Endothelial cell (in vitro differentiated cells): Measurements from ENCODE around the gene EFNA5. TPM values are rescaled to one million over a fixed set of nuclear protein-coding genes. Genes with fewer than 3 reads are reported as not detected.

Experiments used
- DNase-seq: peaks from one replicate; pipeline ENCODE4 v3.0.0; 2021; ENCODE audit warnings: low spot score
- H3K27ac Mint-ChIP-seq: one replicate; pipeline ENCODE4 v1.8.0; 2021; ENCODE audit warnings: mixed read lengths, inconsistent platforms; ENCODE audit not compliant: unreplicated experiment
- H3K27me3 Mint-ChIP-seq: one replicate; pipeline ENCODE4 v1.8.0; 2021; ENCODE audit warnings: mild to moderate bottlenecking, moderate library complexity, mixed read lengths, inconsistent platforms; ENCODE audit not compliant: unreplicated experiment
- H3K36me3 Mint-ChIP-seq: one replicate; pipeline ENCODE4 v1.8.0; 2021; ENCODE audit warnings: mild to moderate bottlenecking, low read depth, mixed read lengths, inconsistent platforms; ENCODE audit not compliant: unreplicated experiment
- H3K4me1 Mint-ChIP-seq: one replicate; pipeline ENCODE4 v1.8.0; 2021; ENCODE audit warnings: mild to moderate bottlenecking, mixed read lengths, inconsistent platforms; ENCODE audit not compliant: unreplicated experiment
- H3K4me3 Mint-ChIP-seq: one replicate; pipeline ENCODE4 v1.8.0; 2021; ENCODE audit warnings: mild to moderate bottlenecking, mixed read lengths, inconsistent platforms; ENCODE audit not compliant: unreplicated experiment
- H3K9me3 Mint-ChIP-seq: one replicate; pipeline ENCODE4 v1.8.0; 2021; ENCODE audit warnings: mixed read lengths, inconsistent platforms; ENCODE audit not compliant: unreplicated experiment
- total RNA-seq: library from RNA; stranded (reverse); fragmentation: NEBNext Ultra II Directional; extraction: Animal tissue kit (Norgen Biotek cat#: 25700); gene quantifications from one replicate; pipeline ENCODE4 v1.2.1, GENCODE V29; 2021; ENCODE audit not compliant: unreplicated experiment
- TF ChIP-seq, protein P1 (sequence below): fragments of 200-600 bp; sonication (generic); IDR thresholded peaks from one replicate; pipeline ENCODE4 v1.5.0; 2021; ENCODE audit warnings: antibody characterized with exemption; ENCODE audit not compliant: unreplicated experiment

The EFNA5 gene
- total RNA-seq, 1 donor from 2014 or later: 8.8 TPM

DNA sequence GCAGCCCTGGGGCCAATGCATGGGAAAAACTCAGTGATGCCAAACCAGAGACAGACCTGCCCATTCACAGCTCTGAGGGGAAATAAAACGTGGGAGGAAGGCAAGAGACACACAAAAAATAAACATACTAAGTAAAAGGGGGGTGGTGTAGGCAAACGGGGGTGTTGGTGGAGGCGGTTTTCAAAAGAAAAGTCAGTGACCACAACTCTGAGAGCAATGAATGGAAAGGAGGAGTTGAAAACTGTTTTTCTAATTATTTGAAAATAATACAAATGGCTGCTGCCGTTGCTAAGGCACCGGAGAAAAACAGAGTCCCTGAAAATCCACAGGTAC is 293.5 kb downstream of the EFNA5 start:
- Mint-ChIP-seq H3K4me1 (peaks cover 5% of the 10 kb centered on the region), H3K9me3 (no peaks in the 10 kb centered on the region), H3K27me3 (no peaks in the 10 kb centered on the region), H3K4me3 (no peak overlapping the region), H3K27ac (peak overlapping the region; percentile 2), H3K36me3 (no peaks in the 10 kb centered on the region)
- DNase-seq: no peak
- TF ChIP-seq, protein P1, sequence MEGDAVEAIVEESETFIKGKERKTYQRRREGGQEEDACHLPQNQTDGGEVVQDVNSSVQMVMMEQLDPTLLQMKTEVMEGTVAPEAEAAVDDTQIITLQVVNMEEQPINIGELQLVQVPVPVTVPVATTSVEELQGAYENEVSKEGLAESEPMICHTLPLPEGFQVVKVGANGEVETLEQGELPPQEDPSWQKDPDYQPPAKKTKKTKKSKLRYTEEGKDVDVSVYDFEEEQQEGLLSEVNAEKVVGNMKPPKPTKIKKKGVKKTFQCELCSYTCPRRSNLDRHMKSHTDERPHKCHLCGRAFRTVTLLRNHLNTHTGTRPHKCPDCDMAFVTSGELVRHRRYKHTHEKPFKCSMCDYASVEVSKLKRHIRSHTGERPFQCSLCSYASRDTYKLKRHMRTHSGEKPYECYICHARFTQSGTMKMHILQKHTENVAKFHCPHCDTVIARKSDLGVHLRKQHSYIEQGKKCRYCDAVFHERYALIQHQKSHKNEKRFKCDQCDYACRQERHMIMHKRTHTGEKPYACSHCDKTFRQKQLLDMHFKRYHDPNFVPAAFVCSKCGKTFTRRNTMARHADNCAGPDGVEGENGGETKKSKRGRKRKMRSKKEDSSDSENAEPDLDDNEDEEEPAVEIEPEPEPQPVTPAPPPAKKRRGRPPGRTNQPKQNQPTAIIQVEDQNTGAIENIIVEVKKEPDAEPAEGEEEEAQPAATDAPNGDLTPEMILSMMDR: no peak

DNA sequence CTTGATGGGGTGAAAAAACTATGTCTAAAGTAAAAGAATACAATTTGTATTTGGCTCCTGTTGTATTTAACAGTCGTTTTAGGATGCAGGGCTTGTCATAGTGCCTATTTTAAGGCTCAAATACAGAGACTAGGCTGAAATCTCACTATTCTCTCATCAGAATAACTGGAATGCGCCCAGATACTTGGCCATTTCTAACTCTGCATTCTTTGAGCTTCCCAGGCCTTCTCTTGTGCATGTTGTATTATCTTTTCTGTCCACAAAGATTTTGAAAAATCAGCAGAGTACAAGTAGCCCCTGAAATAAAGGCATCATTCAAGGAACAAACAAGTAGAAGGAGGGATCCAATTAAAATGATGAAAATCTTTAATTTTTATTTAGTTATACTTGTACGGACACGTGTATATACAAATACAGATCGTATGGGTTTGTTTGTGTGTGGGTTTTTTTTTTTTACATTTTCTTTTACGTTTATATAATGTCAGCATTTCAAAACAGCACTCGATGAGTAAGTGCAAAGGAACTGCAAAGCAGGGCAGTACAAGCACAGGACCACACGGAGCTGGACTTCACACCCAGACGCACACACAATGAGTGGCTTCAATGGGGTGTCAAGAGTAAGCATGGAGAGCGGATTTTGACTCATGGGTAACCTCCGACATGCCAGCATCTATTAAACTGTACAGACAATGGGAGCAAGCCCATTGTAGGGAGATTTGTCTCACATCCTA is 294.0 kb downstream of the EFNA5 start:
- no peaks in the 10 kb centered on the region for H3K36me3 Mint-ChIP-seq
- no peaks in the 10 kb centered on the region for H3K27me3 Mint-ChIP-seq
- H3K9me3 Mint-ChIP-seq: no peaks in the 10 kb centered on the region
- DNase-seq: no peak
- H3K4me1 Mint-ChIP-seq: peaks cover 5% of the 10 kb centered on the region
- H3K4me3 Mint-ChIP-seq: no peak overlapping the region
- TF ChIP-seq, protein P1: no peak
- peak overlapping the region; percentile 65 for H3K27ac Mint-ChIP-seq

DNA sequence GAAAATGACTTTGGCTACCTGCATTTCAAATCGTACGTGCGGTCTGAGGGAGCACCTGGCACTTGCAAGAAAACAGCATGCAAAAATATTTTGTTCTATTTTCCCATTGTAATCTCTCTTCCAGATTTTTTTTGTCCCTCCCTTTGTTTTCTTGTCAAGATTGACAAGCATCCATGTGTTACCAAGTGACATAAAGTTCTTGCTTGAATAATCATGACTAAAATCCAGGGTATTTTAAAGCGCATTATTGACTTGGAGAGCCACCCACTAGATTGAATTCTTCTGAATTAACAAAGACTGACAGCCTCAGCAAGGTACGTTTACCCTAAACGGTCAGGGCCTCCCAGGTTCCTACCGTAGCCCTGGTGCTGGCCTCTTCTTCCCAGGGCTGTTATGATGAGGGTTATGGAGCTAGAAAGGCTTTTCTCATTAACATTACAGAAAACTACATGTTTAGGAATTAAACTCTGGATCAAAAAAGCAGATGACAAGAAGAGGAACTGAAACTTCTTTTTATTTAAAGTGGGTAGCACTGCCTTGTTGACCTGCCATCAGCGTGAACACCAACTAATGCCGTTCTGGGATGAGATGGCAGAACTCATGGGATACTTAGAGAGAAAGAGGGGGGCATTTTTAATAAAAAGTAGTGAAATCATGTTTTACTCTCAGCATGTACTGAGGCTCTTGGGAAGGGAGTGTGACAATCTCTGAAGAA is 297.0 kb downstream of the EFNA5 start:
- Mint-ChIP-seq H3K9me3 (no peaks in the 10 kb centered on the region), H3K4me1 (peaks cover 5% of the 10 kb centered on the region), H3K4me3 (no peak overlapping the region), H3K36me3 (no peaks in the 10 kb centered on the region), H3K27ac (no peak overlapping the region), H3K27me3 (no peaks in the 10 kb centered on the region)
- no peak for DNase-seq
- TF ChIP-seq, protein P1: no peak

DNA sequence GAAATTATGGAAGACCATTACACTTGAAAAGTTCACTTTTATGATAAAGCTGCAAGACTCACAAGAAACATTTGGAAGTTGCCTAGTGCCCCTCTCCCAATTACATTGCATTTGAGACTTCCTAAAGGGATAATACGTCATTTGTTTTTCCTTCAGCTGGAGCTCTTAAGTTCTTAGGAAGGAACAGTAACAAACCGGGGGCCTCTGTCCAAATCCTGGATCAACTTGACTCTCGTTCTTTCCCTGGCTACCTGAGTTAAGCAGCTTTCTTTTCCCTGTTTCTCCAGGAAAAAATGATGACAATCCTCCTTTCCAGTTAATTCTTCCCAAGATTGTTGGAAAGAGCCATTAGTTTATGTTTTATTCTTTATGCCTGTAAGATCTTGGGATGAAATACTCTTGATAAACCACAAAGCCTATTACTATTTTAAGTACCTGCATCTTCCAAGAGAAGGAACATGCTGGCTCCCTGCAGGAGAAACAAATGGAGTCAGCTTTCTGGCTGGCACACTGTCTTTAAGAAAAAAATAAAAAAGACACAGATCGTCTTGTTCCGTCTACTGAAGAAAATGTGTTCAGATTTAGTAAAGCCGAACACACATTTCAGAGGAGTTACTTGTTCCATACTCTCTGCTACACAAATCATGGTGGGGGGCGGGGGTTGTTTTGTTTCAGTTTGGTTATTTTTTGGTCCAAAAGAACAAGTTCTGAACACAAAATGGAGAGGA is 297.9 kb downstream of the EFNA5 start:
- TF ChIP-seq, protein P1: no peak
- H3K4me1 Mint-ChIP-seq: peaks cover 5% of the 10 kb centered on the region
- H3K4me3 Mint-ChIP-seq: no peak overlapping the region
- H3K36me3 Mint-ChIP-seq: no peaks in the 10 kb centered on the region
- no peaks in the 10 kb centered on the region for H3K9me3 Mint-ChIP-seq
- H3K27me3 Mint-ChIP-seq: no peaks in the 10 kb centered on the region
- no peak overlapping the region for H3K27ac Mint-ChIP-seq
- DNase-seq: no peak
